HL-60/S4 (cell line): ENCODE data around the gene HPS5.
"Not testable (repeated sequence)": the region's sequence is repeated elsewhere in the genome, so short reads cannot be mapped to it uniquely, and the experiment has no call there.

Source experiments
- in situ Hi-C: fragments of 300-500 bp; cut with MboI; formaldehyde crosslinking; loops from 2 replicates; pipeline ENCODE4 v1.14.3; 2022; ENCODE audit warnings: low sequenced_read_pairs

HPS5 gene

GRCh38 chr11:18321969-18322711 lies at the start of gene HPS5, which contains the start of gene GTF2H1:
Gene HPS5, minus strand, starts transcription at chr11:18322140. Its CDS starts 4,282 bp downstream, at chr11:18317858.
Gene GTF2H1, plus strand, starts transcription at chr11:18322567. Its CDS starts 10,508 bp downstream, at chr11:18333075.
- in situ Hi-C loops, result no loop called here

GRCh38 chr11:18371279-18371678 lies 49.3 kb upstream of the HPS5 start:
- in situ Hi-C loops, result no loop called here

DNA sequence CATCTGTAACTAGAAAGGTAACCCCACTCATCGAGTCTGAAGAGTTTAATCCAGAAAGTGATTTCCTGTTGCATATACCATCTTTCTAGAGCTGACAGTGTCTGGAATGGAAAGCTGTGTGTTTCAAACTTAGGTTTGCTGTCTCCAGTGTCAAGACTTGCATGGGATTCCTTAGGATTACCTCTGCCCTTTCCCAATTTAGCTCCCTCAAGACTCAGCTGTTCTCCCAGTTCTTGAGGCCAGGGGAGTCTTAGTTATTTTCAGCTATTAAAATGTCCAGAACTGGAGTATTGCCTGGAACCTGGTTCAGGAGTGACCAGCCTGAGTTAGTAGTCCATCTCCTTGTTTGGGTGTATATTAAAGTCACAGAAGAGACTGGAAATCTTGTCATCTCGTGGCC lies 47.5 kb upstream of the HPS5 start:
- in situ Hi-C loops, result no loop called here

- in situ Hi-C loops, result no loop called here
Measured at GRCh38 chr11:18368221-18368620, 46.3 kb upstream of the HPS5 start.

GRCh38 chr11:18367431-18367830 lies 45.5 kb upstream of the HPS5 start:
- in situ Hi-C loops, result no loop called here

GRCh38 chr11:18366286-18366685 lies 44.3 kb upstream of the HPS5 start:
- in situ Hi-C loops, result no loop called here

DNA sequence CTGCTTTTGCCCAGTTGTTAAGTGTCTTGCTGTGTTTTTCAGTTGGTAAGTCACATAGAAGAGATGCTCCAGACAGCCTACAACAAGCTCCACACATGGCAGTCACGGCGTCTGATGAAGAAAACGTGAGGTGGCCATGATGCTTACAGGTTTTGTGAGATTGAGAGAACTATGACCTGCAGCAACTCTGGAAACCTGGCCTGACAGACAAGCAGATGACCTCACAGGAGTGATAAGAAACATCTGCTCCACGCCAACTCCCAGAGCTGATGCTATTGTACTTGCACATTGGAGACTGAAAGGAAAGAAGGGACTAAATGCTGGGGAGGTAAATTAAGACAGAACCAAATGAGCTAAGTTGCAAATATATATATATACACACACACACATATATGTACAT lies 43.8 kb upstream of the HPS5 start:
- in situ Hi-C loops, result no loop called here

- in situ Hi-C loops, result no loop called here
Measured at GRCh38 chr11:18364495-18365073, 42.6 kb upstream of the HPS5 start.

- in situ Hi-C loops, result no loop called here
Measured at GRCh38 chr11:18361154-18361553, 39.2 kb upstream of the HPS5 start.

DNA sequence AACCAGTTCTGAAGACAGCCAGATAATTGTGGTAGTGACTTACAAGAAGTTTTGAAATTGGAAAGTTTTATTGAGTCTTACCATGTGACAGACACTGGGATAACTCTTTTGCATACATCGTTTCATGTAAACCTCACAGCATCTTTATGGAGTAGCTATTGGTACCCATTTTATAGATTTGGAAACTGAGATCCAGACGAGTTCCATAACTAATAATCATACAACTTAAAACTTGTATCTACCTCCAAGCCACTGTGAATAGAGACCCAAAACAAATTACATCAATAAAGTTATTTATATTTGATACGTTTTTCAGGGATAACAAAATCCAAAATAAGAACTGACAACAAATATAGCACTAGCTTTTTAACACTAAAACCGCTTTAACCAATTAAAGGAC lies 36.7 kb upstream of the HPS5 start:
- in situ Hi-C loops, result no loop called here

DNA sequence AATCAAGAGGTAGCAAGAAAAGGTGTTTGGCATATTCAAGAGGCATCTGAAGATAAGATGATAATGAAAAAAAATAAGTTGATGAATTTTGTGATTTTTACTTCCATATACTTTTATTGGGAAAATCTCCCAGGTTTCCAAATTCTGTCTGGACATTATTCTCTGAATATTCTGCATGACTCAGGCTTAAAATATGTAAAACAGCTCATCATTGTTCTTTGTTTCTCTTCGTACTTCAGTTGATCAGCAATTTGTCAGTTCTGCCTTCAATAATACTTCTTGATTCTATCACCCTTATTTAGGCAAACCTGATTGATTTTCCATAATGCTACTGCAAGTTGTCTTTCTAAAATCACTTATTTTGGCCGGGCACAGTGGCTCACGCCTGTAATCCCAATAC lies 30.6 kb upstream of the HPS5 start:
- in situ Hi-C loops, result no loop called here

DNA sequence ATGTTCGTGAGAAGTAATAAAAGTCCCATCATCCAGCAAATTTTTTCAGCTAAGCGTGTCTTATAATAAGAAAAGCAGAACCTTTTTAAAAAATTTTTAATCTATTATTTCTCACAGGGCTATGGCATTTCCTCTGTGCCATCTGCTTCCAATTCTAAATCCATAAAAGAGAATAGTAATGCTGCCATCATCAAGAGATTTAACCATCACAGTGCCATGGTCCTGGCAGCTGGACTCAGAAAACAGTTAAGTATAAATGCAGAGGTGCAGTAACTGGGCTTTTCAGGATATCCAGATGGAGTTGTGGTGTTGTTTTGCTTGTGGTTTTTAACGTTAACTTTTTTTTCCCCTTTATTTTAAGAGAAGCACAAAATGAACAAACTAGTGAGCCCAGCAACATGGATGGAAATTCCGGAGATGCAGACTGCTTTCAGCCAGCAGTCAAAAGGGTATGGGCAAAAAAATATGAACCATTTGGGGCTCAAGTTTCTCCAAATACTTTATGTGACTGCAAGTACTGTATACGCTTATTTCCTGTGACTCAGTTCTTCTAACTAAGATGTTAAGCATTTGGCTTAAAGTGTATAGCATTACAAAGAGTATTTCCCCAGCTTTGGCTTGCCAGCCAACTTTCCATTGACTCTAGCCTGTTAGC lies 25.7 kb upstream of the HPS5 start:
- in situ Hi-C loops, result no loop called here

GRCh38 chr11:18332891-18333290 lies 11.0 kb upstream of the HPS5 start:
- in situ Hi-C loops, result no loop called here

GRCh38 chr11:18332302-18332701 lies 10.4 kb upstream of the HPS5 start:
- in situ Hi-C loops, result no loop called here

- in situ Hi-C loops, result no loop called here
Measured at GRCh38 chr11:18330921-18331320, 9.0 kb upstream of the HPS5 start.

DNA sequence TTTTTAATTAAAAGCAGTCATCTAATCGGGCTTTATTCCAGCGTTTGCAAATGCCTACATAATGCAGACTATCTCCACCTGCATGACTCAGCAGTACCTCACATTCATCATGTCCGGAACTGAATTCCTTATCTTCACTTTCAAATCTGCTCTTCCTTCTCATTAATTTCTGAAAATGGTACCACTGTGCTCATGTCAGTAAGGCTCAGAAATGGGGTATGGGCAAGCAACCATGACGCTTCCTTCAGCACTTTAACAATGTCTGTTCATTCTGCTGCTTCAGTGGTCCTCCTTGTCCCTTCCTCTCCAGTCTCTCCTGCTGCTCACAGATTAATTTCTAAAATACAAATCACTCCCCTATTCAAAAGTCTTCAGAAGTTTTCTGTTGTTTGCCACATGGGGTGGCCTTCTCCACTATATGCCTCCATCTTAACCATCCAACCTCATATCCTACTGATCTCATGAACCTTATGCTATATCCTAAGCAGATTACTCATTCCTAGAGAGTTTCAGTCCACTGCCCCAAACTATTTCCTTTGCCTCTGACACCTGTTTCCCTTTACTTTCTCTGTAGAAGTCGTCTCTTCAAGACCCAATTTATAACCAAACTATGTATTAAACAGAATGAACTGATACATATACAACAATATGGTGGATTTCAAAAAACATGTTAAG lies 7.4 kb upstream of the HPS5 start:
- in situ Hi-C loops, result no loop called here

DNA sequence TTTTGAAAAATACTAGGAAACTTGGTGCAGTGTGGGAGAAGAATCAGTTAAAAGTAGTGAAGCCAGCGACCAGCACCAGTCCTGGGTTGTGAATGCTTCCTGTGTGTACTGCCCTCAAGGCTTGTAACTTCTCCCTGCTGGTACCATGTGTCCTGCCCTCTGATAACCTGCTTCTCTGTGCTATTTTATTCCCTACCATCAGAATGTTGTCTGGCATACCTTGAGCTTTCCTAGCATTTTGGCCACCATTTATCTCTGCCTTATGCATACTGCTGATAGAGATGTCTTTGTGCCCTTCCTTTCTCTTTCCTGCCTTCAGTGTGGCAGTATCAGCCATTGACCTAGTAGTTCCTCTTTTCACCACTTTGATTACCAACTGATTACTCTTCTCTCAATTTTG lies 2.4 kb upstream of the HPS5 start:
- in situ Hi-C loops, result no loop called here

GRCh38 chr11:18323881-18324280 lies 1.9 kb upstream of the HPS5 start:
- in situ Hi-C loops, result not testable (repeated sequence)

- in situ Hi-C loops, result no loop called here
Measured at GRCh38 chr11:18322818-18323570, 1.1 kb upstream of the HPS5 start.

GRCh38 chr11:18321578-18321968 lies 367 bp downstream of the HPS5 start:
- in situ Hi-C loops, result no loop called here

DNA sequence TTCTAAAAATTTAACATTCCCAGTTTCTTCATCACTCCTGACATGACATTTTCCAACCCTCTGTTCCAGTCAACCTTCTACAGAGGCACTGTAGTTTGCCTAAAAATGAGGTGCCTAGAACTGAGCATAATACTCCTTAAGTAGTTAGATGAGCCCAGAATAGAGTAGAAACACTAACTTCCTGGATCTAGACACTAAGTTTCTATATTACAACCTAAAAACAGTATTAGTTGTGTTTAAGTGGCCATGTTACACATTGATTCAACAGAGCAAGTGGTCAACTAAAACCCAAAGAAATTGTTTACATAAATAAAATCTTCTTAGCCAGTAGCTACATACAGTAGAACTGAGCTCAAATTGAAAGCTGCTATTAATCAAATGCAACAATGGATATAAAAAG lies 1.3 kb downstream of the HPS5 start:
- in situ Hi-C loops, result no loop called here
